HCT116 (cell line): ENCODE data around the gene ROBO1. TPM values are rescaled to one million over a fixed set of nuclear protein-coding genes. Genes with fewer than 3 reads are reported as not detected.

Source experiments
- ATAC-seq: fragments of 200-7000 bp; cut with Tn5 transposase; 2 replicates; pipeline ENCODE4 v1.9.1; 2020; ENCODE audit warnings: mild to moderate bottlenecking, moderate library complexity
- BruUV-seq: library from RNA; stranded (reverse); fragments of 400-500 nt; replicated peaks from 2 replicates; lab custom pipeline; 2021; lab: Mats Ljungman, UMichigan
- CTCF ChIA-PET: fragments of 300-600 bp; sonication (Branson Sonifier 250); formaldehyde crosslinking; loops from one replicate; lab custom pipeline; 2021; ENCODE audit warnings: antibody characterized with exemption; lab: Charles Lee
- POLR2A ChIA-PET: fragments of 300-600, 350-600 bp; sonication (Branson Sonifier 250); formaldehyde crosslinking; loops from one replicate; lab custom pipeline; 2021; ENCODE audit warnings: antibody characterized with exemption; lab: Charles Lee
- RAD21 ChIA-PET, 2 experiments: fragments of 300-600 bp; sonication (Branson Sonifier 250); formaldehyde crosslinking; loops; one replicate each; lab custom pipeline; 2023; ENCODE audit warnings: low total read pairs in 2 of 2; ENCODE audit not compliant: uncharacterized antibody in 2 of 2, unreplicated experiment in 2 of 2, low non-redundant PET in 1 of 2; lab: Charles Lee
- DNase-seq: peaks from one replicate; pipeline ENCODE4 v3.0.0-alpha.2; 2010; ENCODE audit warnings: low read depth, low spot score
- H2AFZ ChIP-seq: fragments of 200-600 bp; shearing (Covaris generic), sonication (generic); 2 replicates; pipeline ENCODE4 v1.6.1; 2017; ENCODE audit warnings: low read depth, mixed run types, mixed read lengths, antibody characterized with exemption, low read length; ENCODE audit not compliant: poor library complexity, severe bottlenecking
- H3K27ac ChIP-seq: 2 replicates; pipeline ENCODE4 v1.5.1; 2012; ENCODE audit warnings: low read depth, low read length
- H3K27me3 ChIP-seq: fragments of 200-600 bp; sonication (generic); 2 replicates; pipeline ENCODE4 v1.6.1; 2016; ENCODE audit warnings: mixed run types, low read length, mixed read lengths; ENCODE audit not compliant: insufficient read depth
- H3K36me3 ChIP-seq, 2 experiments: fragments of 200-500 bp in 1 of 2; fragments of 200-600 bp in 1 of 2; sonication (Bioruptor generic) in 1 of 2; sonication (generic) in 1 of 2; 2 replicates each; pipeline versions ENCODE4 v1.5.1 to v1.6.1; 2014 to 2016; ENCODE audit warnings: low read length in 2 of 2, inconsistent platforms in 1 of 2, mixed read lengths in 1 of 2, mixed run types in 1 of 2; ENCODE audit not compliant: insufficient read depth in 2 of 2, control insufficient read depth in 1 of 2
- H3K4me1 ChIP-seq, 2 experiments: fragments of 200-600 bp in 1 of 2; sonication (generic) in 1 of 2; 2 replicates each; pipeline versions ENCODE4 v1.5.1 to v1.6.1; 2012 to 2017; ENCODE audit warnings: low read length in 2 of 2, inconsistent platforms in 1 of 2, mild to moderate bottlenecking in 1 of 2, mixed read lengths in 1 of 2, mixed run types in 1 of 2, moderate library complexity in 1 of 2; ENCODE audit not compliant: insufficient read depth in 2 of 2, control insufficient read depth in 1 of 2
- H3K4me2 ChIP-seq: fragments of 200-600 bp; sonication (generic); 2 replicates; pipeline ENCODE4 v1.6.1; 2017; ENCODE audit warnings: mixed run types, low read length, mixed read lengths
- H3K4me3 ChIP-seq, 2 experiments: fragments of 200-600 bp in 1 of 2; sonication (generic) in 1 of 2; replicated peaks in 1 of 2; 2 replicates each; pipeline ENCODE4 v1.5.1; 2011 to 2016; ENCODE audit warnings: low read length in 2 of 2, control low read depth in 1 of 2, low read depth in 1 of 2, mild to moderate bottlenecking in 1 of 2, mixed read lengths in 1 of 2, mixed run types in 1 of 2
- H3K79me2 ChIP-seq: fragments of 200-600 bp; sonication (generic); 2 replicates; pipeline ENCODE4 v1.6.1; 2017; ENCODE audit warnings: mild to moderate bottlenecking, mixed run types, low read length, moderate library complexity, mixed read lengths; ENCODE audit not compliant: insufficient read depth
- H3K9ac ChIP-seq: fragments of 200-600 bp; sonication (generic); 2 replicates; pipeline ENCODE4 v1.6.1; 2016; ENCODE audit warnings: low read length, mixed read lengths
- H3K9me2 ChIP-seq: fragments of 200-600 bp; sonication (generic), shearing (Covaris generic); 2 replicates; pipeline ENCODE4 v1.6.1; 2017; ENCODE audit warnings: mixed run types, mild to moderate bottlenecking, moderate library complexity; ENCODE audit not compliant: insufficient read depth
- H3K9me3 ChIP-seq, 2 experiments: fragments of 200-500 bp in 1 of 2; fragments of 200-600 bp in 1 of 2; sonication (Bioruptor generic) in 1 of 2; sonication (generic) in 1 of 2; 2 replicates each; pipeline ENCODE4 v1.6.1; 2014 to 2017; ENCODE audit warnings: low read length in 2 of 2, mixed read lengths in 2 of 2, inconsistent platforms in 1 of 2, low read depth in 1 of 2, mild to moderate bottlenecking in 1 of 2, mixed run types in 1 of 2, moderate library complexity in 1 of 2; ENCODE audit not compliant: control insufficient read depth in 1 of 2, insufficient read depth in 1 of 2
- H4K20me1 ChIP-seq: fragments of 200-600 bp; sonication (generic), shearing (Covaris generic); 2 replicates; pipeline ENCODE4 v1.6.1; 2017; ENCODE audit warnings: mixed run types, mild to moderate bottlenecking, moderate library complexity; ENCODE audit not compliant: insufficient read depth
- CEBPB ChIP-seq: IDR thresholded peaks from 2 replicates; pipeline ENCODE4 v1.6.1; 2012; ENCODE audit warnings: low read depth
- ELF1 ChIP-seq: IDR thresholded peaks from 2 replicates; pipeline ENCODE4 v1.6.1; 2012; ENCODE audit warnings: low read depth, borderline replicate concordance
- EZH2 ChIP-seq: fragments of 200-600 bp; sonication (generic); IDR thresholded peaks from 2 replicates; pipeline ENCODE4 v1.6.1; 2017; ENCODE audit warnings: antibody characterized with exemption, mixed run types
- EZH2phosphoT487 ChIP-seq: fragments of 200-600 bp; IDR thresholded peaks from 2 replicates; pipeline ENCODE4 v1.6.1; 2018; ENCODE audit warnings: antibody characterized with exemption, borderline replicate concordance
- FOSL1 ChIP-seq: IDR thresholded peaks from 2 replicates; pipeline ENCODE4 v1.6.1; 2012; ENCODE audit warnings: low read depth
- POLR2A ChIP-seq: IDR thresholded peaks from 2 replicates; pipeline ENCODE4 v1.7.0; 2011; ENCODE audit warnings: borderline replicate concordance; ENCODE audit not compliant: insufficient read depth, insufficient read length; ENCODE audit errors: extremely low read depth
- POLR2AphosphoS5 ChIP-seq: IDR thresholded peaks from 2 replicates; pipeline ENCODE4 v1.6.1; 2011; ENCODE audit warnings: mild to moderate bottlenecking, low read depth, low read length, moderate library complexity
- RAD21 ChIP-seq: IDR thresholded peaks from 2 replicates; pipeline ENCODE4 v1.6.1; 2012; ENCODE audit warnings: low read depth, mild to moderate bottlenecking
- REST ChIP-seq: IDR thresholded peaks from 2 replicates; pipeline ENCODE4 v1.6.1; 2012; ENCODE audit warnings: low read depth
- SP1 ChIP-seq: IDR thresholded peaks from 2 replicates; pipeline ENCODE4 v1.6.1; 2012; ENCODE audit warnings: low read depth
- SRF ChIP-seq: IDR thresholded peaks from 2 replicates; pipeline ENCODE4 v1.6.1; 2012; ENCODE audit warnings: low read depth
- TCF7L2 ChIP-seq: IDR thresholded peaks from 2 replicates; pipeline ENCODE4 v1.7.0; 2011; ENCODE audit warnings: borderline replicate concordance, inconsistent platforms; ENCODE audit not compliant: insufficient read depth, insufficient read length; ENCODE audit errors: extremely low read depth
- YY1 ChIP-seq: IDR thresholded peaks from 2 replicates; pipeline ENCODE4 v1.6.1; 2011; ENCODE audit warnings: low read length, low read depth, moderate library complexity, mild to moderate bottlenecking; ENCODE audit not compliant: insufficient replicate concordance; ENCODE audit errors: extremely low read depth
- ZFX ChIP-seq: fragments of 450-650 bp; IDR thresholded peaks from 2 replicates; pipeline ENCODE4 v1.6.1; 2017
- ZNF274 ChIP-seq: fragments of 200-500 bp; sonication (Bioruptor generic); IDR thresholded peaks from 2 replicates; pipeline ENCODE4 v1.6.1; 2014; ENCODE audit warnings: mild to moderate bottlenecking, low read depth, low read length, inconsistent platforms
- intact Hi-C: fragments of 100-400 bp; cut with micrococcal nuclease; formaldehyde crosslinking; loops from 2 replicates; pipeline ENCODE4 v1.10.0; 2022
- total RNA-seq: library from RNA; stranded (reverse); gene quantifications from one replicate; pipeline ENCODE4 v1.2.1, GENCODE V29; 2021; ENCODE audit not compliant: unreplicated experiment
- TF ChIP-seq, protein P1 (sequence below): IDR thresholded peaks from 2 replicates; pipeline ENCODE4 v1.6.1; 2011; ENCODE audit warnings: mild to moderate bottlenecking, low read length, moderate library complexity; ENCODE audit not compliant: insufficient replicate concordance; ENCODE audit errors: extremely low read depth
- TF ChIP-seq, protein P2 (sequence below): IDR thresholded peaks from 2 replicates; pipeline ENCODE4 v1.6.1; 2012
- TF ChIP-seq, protein P3 (sequence below), 3 experiments: fragments of 200-600 bp in 1 of 3; sonication (generic) in 1 of 3; IDR thresholded peaks in 2 of 3; conservative IDR thresholded peaks in 1 of 3; 2 replicates each; pipeline ENCODE4 v1.5.1; 2012 to 2017; ENCODE audit warnings: low read depth in 2 of 3, low read length in 2 of 3, antibody characterized with exemption in 1 of 3, borderline replicate concordance in 1 of 3, control low read depth in 1 of 3, mild to moderate bottlenecking in 1 of 3, mixed read lengths in 1 of 3, mixed run types in 1 of 3, moderate library complexity in 1 of 3; ENCODE audit not compliant: insufficient read depth in 1 of 3

Gene ROBO1
- total RNA-seq, 1 experiment from 2014 or later = 0.27 TPM

- CTCF ChIA-PET = no interaction called here
- no peak overlapping the region for H3K4me2 ChIP-seq
Measured at GRCh38 chr3:78857494-78858111, 910.2 kb downstream of the ROBO1 start.

More at GRCh38 chr3:78857494-78858111, 910.2 kb downstream of the ROBO1 start:
- H3K9ac ChIP-seq = no peak overlapping the region
- DNase-seq (no peak), ATAC-seq (no peak)
- no peaks in the 10 kb centered on the region for H3K79me2 ChIP-seq
- H3K27ac ChIP-seq = no peak overlapping the region
- H3K36me3 ChIP-seq = no peaks in the 10 kb centered on the region
- ChIA-PET POLR2A (no interaction called here), RAD21 (no interaction called here)
- H3K9me3 ChIP-seq = peaks cover 5 to 29% of the 10 kb centered on the region in 2 experiments; a peak in 2 of 4 replicates
- intact Hi-C loops = no loop called here
- no peaks in the 10 kb centered on the region for H3K27me3 ChIP-seq
- no peaks in the 10 kb centered on the region for H4K20me1 ChIP-seq
- TF ChIP-seq YY1 = no peak
- TF ChIP-seq, protein P1, sequence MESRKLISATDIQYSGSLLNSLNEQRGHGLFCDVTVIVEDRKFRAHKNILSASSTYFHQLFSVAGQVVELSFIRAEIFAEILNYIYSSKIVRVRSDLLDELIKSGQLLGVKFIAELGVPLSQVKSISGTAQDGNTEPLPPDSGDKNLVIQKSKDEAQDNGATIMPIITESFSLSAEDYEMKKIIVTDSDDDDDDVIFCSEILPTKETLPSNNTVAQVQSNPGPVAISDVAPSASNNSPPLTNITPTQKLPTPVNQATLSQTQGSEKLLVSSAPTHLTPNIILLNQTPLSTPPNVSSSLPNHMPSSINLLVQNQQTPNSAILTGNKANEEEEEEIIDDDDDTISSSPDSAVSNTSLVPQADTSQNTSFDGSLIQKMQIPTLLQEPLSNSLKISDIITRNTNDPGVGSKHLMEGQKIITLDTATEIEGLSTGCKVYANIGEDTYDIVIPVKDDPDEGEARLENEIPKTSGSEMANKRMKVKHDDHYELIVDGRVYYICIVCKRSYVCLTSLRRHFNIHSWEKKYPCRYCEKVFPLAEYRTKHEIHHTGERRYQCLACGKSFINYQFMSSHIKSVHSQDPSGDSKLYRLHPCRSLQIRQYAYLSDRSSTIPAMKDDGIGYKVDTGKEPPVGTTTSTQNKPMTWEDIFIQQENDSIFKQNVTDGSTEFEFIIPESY = no peak
- no peak for TF ChIP-seq TCF7L2
- TF ChIP-seq CEBPB = no peak
- no peak for TF ChIP-seq FOSL1
- no peak for TF ChIP-seq POLR2AphosphoS5
- no peak for TF ChIP-seq SRF
- no peak for TF ChIP-seq EZH2
- no peak for TF ChIP-seq REST
- no peak for TF ChIP-seq ELF1
- TF ChIP-seq, protein P2, sequence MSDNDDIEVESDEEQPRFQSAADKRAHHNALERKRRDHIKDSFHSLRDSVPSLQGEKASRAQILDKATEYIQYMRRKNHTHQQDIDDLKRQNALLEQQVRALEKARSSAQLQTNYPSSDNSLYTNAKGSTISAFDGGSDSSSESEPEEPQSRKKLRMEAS = no peak
- no peak for TF ChIP-seq POLR2A
- no peak for TF ChIP-seq ZNF274
- no peak for TF ChIP-seq EZH2phosphoT487
- TF ChIP-seq RAD21 = no peak
- no peak for TF ChIP-seq ZFX
- TF ChIP-seq, protein P3, sequence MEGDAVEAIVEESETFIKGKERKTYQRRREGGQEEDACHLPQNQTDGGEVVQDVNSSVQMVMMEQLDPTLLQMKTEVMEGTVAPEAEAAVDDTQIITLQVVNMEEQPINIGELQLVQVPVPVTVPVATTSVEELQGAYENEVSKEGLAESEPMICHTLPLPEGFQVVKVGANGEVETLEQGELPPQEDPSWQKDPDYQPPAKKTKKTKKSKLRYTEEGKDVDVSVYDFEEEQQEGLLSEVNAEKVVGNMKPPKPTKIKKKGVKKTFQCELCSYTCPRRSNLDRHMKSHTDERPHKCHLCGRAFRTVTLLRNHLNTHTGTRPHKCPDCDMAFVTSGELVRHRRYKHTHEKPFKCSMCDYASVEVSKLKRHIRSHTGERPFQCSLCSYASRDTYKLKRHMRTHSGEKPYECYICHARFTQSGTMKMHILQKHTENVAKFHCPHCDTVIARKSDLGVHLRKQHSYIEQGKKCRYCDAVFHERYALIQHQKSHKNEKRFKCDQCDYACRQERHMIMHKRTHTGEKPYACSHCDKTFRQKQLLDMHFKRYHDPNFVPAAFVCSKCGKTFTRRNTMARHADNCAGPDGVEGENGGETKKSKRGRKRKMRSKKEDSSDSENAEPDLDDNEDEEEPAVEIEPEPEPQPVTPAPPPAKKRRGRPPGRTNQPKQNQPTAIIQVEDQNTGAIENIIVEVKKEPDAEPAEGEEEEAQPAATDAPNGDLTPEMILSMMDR (IDR thresholded peaks at IDR 0.05 in 2 of 3, conservative IDR thresholded peaks at IDR 0.05 in 1 of 3; ENCODE audit: borderline replicate concordance in 1 of 3, insufficient read depth in 1 of 3, low read depth in 2 of 3, low read length in 2 of 3) = no peak
- TF ChIP-seq SP1 = no peak
- no peaks in the 10 kb centered on the region for H3K9me2 ChIP-seq
- no peak overlapping the region for H3K4me3 ChIP-seq
- H2AFZ ChIP-seq = no peak overlapping the region
- no peaks in the 10 kb centered on the region for H3K4me1 ChIP-seq
- BruUV-seq = no TSS peak
